Psoas muscle (tissue), 8 donors: ENCODE results near the gene COLEC11. TPM values are rescaled to one million over a fixed set of nuclear protein-coding genes. Genes with fewer than 3 reads are reported as not detected.

Experiments used
- ATAC-seq, 4 donors: fragments of 200-7000 bp; cut with Tn5 transposase; one replicate each; pipeline ENCODE4 v1.9.1; 2020; ENCODE audit warnings: moderate library complexity in 3 of 4, mild to moderate bottlenecking in 2 of 4
- DNase-seq, 2 donors: peaks; one replicate each; pipeline ENCODE4 v3.0.0-alpha.2; 2020
- H3K27ac ChIP-seq: fragments of 200-600 bp; one replicate; pipeline ENCODE4 v1.8.0; 2022
- H3K27me3 ChIP-seq, 3 donors: fragments of 200-600 bp in 1 of 3; one replicate each; pipeline versions ENCODE4 v1.6.1 to v1.8.0; 2013 to 2022; ENCODE audit warnings: low read length in 2 of 3, mild to moderate bottlenecking in 2 of 3, moderate library complexity in 1 of 3; ENCODE audit not compliant: insufficient read depth in 3 of 3
- H3K36me3 ChIP-seq, 2 donors: fragments of 200-600 bp in 1 of 2; one replicate each; pipeline versions ENCODE4 v1.6.1 to v1.8.0; 2013 to 2022; ENCODE audit warnings: low read depth in 1 of 2, mild to moderate bottlenecking in 1 of 2, moderate library complexity in 1 of 2; ENCODE audit not compliant: insufficient read depth in 1 of 2
- H3K4me1 ChIP-seq: fragments of 200-600 bp; one replicate; pipeline ENCODE4 v1.8.0; 2022
- H3K4me3 ChIP-seq: fragments of 200-600 bp; one replicate; pipeline ENCODE4 v1.8.0; 2022; ENCODE audit warnings: mild to moderate bottlenecking
- H3K9me3 ChIP-seq: fragments of 200-600 bp; one replicate; pipeline ENCODE4 v1.8.0; 2022
- CTCF ChIP-seq: fragments of 200-600 bp; IDR thresholded peaks from one replicate; pipeline ENCODE4 v1.8.0; 2022; ENCODE audit warnings: antibody characterized with exemption
- WGBS, 3 donors: extraction: QIAGEN DNeasy Blood & Tissue Kit; methylation state at CpG; one replicate each; pipeline versions ENCODE4 v1.1.6 to v1.1.7; 2013; 5-methylcytosine and 5-hydroxymethylcytosine counted together
- intact Hi-C, 2 donors: fragments of 100-400 bp; cut with DNase I; formaldehyde crosslinking; loops; one replicate each; pipeline versions ENCODE4 v1.11.0 to v1.14.2; 2022
- polyA plus RNA-seq, 3 donors: library from polyadenylated mRNA; stranded (reverse); fragments of 200-250 nt; gene quantifications; one replicate each; pipeline ENCODE4 v1.2.3, GENCODE V29; 2013
- total RNA-seq, 4 donors: library from RNA; stranded (reverse); fragmentation: NEBNext Ultra II Directional in 2 of 4; extraction: Animal tissue kit (Norgen Biotek cat#: 25700) in 2 of 4; gene quantifications; one replicate each; pipeline versions ENCODE4 v1.2.1 to v1.2.4, GENCODE V29; 2021 to 2023
- donor health status: healthy with polysubstance abuse.
- donor health status: DM: no; HTN: no; CAD: no; lungs with moderate emphysema.
- donor health status: Bipolar disorder and iron deficiency.
- donor health status: healthy.
- donor health status: DM: yes; HTN: yes; CAD: no.
- donor health status: DM: no; HTN: no; CAD: no.
- donor health status: DM: no; HTN: no; CAD: no.
- donor health status: DM: yes; HTN: yes; CAD: no.

Gene COLEC11
- total and polyA plus RNA-seq, 7 donors = 0.22 to 1.0 (median 0.38) TPM; not detected in 1

- peak in 1 of 2 donors; percentile 25 for DNase-seq
- ATAC-seq = no peak
- H3K36me3 ChIP-seq = no peaks in the 10 kb centered on the region
- H3K27ac ChIP-seq = no peak overlapping the region
- H3K9me3 ChIP-seq = no peaks in the 10 kb centered on the region
- no peak for TF ChIP-seq CTCF
- 74 to 78% (median 77%) methylated on average over 13 of the region's 13 CpGs for WGBS, 3 donors
- H3K4me1 ChIP-seq = no peaks in the 10 kb centered on the region
- no peaks in the 10 kb centered on the region for H3K27me3 ChIP-seq
- intact Hi-C loops = no loop called here
- no peak overlapping the region for H3K4me3 ChIP-seq
These were observed 41.8 kb downstream of the COLEC11 start for GRCh38 chr2:3636586-3637310.

DNA sequence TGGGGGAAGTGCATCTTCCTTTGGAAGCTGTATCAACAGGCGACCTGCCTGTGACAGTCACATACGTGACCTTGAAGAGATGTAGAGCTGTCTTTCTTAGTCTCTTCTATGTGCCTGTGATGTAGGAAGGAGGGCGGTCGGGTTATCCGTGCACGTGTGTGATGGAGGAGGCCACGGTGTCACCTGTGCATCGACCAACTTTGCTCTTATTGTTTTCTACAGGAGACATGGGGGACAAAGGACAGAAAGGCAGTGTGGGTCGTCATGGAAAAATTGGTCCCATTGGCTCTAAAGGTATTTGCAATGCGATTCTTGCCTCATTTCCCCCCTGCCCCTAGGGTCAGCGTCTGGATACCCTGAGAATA lies 42.4 kb downstream of the COLEC11 start:
- Histone ChIP-seq H3K36me3 (no peaks in the 10 kb centered on the region), H3K27ac (no peak overlapping the region), H3K9me3 (no peaks in the 10 kb centered on the region), H3K4me1 (no peaks in the 10 kb centered on the region), H3K27me3 (no peaks in the 10 kb centered on the region), H3K4me3 (no peak overlapping the region)
- intact Hi-C loops = no loop called here
- DNase-seq (no peak), ATAC-seq (no peak)
- TF ChIP-seq CTCF = no peak
- WGBS, 3 donors = 74 to 79% (median 79%) methylated on average over 11 of the region's 11 CpGs

GRCh38 chr2:3637692-3638455 lies 43.0 kb downstream of the COLEC11 start:
- 87 to 91% (median 91%) methylated on average over 30 of the region's 30 CpGs for WGBS, 3 donors
- no peak for TF ChIP-seq CTCF
- H3K36me3 ChIP-seq = no peaks in the 10 kb centered on the region
- H3K27ac ChIP-seq = no peak overlapping the region
- DNase-seq = peak in 1 of 2 donors; percentile 39
- ATAC-seq = no peak
- intact Hi-C loops = no loop called here
- no peak overlapping the region for H3K4me3 ChIP-seq
- no peaks in the 10 kb centered on the region for H3K27me3 ChIP-seq
- no peaks in the 10 kb centered on the region for H3K4me1 ChIP-seq
- no peaks in the 10 kb centered on the region for H3K9me3 ChIP-seq

DNA sequence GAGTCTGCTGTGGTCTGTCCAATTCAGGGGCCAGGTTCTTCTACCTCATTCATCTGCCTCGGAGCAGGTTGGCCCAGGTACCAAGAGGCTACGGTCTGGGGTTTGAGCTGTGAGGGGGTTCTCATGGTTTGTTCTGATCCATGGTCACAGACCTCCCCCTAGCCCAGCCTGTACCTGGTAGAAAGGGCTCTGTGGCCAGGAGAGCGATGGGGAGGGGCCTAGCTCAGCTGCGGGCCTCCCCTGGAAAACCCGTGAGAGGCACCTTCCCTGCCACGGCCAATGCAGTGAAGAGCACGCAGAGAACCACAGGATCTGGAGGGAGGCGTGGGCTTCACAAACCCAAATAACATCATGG lies 43.5 kb downstream of the COLEC11 start:
- H3K4me3 ChIP-seq = no peak overlapping the region
- intact Hi-C loops = no loop called here
- WGBS, 3 donors = 83 to 90% (median 85%) methylated on average over 8 of the region's 8 CpGs
- H3K27ac ChIP-seq = no peak overlapping the region
- TF ChIP-seq CTCF = no peak
- no peaks in the 10 kb centered on the region for H3K36me3 ChIP-seq
- DNase-seq (no peak), ATAC-seq (no peak)
- no peaks in the 10 kb centered on the region for H3K27me3 ChIP-seq
- no peaks in the 10 kb centered on the region for H3K4me1 ChIP-seq
- no peaks in the 10 kb centered on the region for H3K9me3 ChIP-seq
